ENCODE data around the gene AOX1.
"Not testable (repeated sequence)": the region's sequence is repeated elsewhere in the genome, so short reads cannot be mapped to it uniquely, and the experiment has no call there.

Gene AOX1

DNA sequence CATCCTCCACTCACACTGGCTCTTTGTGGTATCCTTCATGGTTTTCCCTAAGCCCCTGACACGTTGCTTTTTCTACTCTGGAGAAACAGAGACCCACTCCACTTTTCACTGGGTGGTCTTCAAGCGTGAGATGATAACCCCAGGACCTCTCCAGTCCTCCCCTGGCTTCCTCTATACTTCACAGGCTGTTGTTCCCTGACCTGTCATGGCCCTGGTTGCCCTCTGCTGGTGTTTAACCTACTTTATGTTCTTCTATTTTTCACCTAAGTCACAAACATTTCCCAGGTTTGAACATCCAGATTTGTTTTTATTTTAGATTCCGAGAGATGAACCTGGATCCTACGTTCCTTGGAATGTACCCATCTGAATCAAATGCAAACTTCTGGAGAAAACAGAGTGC lies 84.5 kb downstream of the AOX1 start:
- DNase-seq: no peak

DNA sequence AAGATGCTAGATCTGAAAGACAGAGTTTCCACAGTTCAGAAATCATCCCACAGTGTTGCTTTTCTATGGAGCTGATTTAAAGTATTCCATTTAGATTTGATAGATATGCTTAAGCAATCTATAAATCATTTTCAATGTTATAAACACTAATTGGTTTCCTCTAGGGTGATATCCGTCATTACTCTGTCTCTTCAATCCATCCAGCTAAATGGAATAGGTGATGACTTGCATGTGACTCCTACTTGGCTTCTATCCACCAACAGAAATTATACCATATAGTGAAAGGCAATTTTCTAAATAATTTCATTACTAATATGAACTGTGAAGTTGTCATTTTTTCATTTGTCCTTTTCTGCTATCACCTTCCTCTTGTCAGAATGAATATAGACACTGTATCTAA lies 84.9 kb downstream of the AOX1 start:
- no peak for DNase-seq

DNA sequence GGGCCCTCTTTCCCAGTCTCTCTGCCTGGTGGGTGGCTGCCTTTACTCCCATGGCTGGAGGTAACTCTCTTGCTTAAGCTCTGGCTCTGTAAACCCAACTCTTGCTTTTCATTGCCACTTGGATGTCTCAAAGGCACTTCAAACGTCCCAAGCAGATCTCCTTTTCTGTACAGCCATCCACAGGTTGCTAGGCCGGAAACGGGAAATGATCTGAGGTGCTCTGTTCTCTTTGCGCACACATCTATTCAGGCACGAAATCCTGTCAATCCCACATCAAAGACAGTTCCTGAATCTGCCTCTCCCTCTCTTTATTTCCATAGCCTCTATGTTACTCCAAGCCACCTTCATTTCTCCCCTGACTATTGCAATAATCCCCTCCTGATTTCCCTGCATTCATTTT lies 87.4 kb downstream of the AOX1 start:
- DNase-seq: no peak

DNA sequence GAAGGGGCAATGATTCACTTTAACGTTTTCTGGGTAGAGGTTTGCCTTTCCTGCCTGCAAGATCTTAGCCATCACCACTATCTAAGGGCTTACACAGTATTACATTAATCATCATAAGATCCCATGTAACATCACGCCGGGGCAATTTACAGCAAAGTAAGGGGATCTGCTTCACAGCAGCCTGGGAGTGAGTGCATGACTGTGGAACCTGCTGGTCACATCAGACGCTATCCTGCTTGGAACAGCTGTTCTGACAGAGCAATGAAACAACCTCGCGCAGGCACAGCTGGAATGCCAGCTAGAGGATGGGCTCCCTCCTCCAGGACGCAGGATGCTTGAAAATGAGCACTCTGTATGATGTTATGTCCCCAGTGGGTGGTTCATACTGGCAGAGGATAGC lies 89.0 kb downstream of the AOX1 start:
- DNase-seq: no peak

DNA sequence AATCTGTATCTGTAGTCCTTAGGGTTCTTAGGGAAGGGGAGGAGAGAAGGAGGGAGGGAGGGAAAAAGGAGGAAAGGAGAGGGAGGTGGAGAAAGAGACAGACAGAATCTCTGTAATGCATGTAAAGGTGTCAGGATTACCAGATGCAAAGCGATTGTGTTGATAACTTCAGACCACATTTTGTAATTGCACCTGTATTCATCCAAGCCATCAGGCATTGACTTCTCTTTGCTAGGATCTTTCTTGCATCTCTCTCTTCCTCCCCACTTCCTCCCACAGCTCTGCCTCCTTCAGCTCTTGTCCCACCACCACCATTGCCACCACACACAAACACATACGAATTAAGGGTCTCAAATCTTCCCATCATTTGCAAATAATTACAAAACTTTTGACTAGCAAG lies 91.4 kb downstream of the AOX1 start:
- DNase-seq: no peak

DNA sequence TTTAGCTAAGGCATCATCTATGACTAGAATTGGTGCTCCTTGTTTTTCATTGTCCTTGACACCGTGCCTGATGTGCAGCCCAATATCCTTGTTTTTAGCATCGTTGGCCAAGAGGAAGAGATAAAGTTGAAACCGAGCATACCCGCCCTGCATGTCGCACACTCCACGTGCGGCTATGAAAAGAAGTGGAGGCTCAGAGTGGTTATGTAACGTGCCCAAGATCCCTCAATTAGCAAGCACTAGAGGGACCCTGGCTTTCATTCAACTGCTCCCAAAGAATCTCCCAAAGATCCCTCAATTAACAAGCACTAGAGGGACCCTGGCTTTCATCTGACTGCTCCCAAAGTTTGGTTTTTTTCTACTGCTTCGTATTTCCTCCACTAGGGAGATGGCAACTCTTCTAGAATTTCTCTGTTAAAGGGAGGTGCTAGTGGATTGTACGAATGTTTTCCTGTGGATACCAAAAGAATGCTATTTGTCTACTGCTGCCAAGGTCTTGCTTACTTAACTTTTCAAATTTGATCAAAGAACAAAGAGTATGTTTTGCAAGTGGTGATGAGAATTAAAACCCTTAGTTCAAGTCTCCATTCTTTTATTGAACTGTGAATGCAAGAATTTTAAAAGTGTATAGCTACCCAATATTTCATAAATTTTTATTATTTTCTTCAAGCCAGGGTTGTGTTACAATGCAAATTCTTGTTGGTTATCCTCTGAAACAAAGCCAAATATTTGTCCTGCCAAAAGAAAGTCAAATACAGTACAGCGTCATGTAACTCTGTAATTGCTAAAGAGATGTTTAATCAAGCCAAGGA lies 92.1 kb downstream of the AOX1 start:
- DNase-seq: no peak

DNA sequence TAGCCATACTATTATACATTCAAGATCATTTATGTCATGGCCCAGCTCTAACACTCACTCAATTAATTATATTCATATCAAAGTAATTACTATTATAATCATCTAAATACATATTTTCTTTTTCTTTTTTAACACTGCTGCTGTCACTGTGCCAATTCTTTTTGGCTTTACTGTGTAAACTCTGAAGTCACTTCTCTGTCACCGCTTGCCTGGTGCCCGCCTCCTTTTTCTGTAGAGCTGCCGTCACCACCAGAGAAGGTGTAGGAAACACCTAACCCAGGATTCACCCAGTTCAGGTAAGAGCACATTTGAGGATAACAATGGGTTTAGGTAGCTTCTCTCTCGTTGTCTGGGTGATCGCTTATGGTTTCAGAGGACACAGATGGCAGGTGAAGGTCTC lies 93.3 kb downstream of the AOX1 start:
- no peak for DNase-seq

DNA sequence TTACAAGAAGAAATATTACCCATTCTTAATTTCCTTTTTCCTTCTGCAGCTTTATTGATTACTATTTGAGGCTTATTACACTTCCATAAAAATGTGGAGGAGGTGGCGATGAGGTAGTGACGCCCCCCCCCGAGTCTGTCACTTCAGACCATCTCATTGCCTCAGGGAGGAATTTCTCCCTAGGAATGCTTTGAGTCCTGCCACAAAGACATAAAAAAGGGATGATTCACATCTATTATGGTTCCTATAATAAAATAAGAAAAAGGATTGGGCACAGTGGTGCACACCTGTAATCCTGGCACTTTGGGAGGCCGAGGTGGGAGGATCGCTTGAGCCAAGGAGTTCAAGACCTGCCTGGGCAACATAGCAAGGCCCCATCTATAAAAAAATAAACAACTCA lies 93.7 kb downstream of the AOX1 start:
- DNase-seq: no peak

DNA sequence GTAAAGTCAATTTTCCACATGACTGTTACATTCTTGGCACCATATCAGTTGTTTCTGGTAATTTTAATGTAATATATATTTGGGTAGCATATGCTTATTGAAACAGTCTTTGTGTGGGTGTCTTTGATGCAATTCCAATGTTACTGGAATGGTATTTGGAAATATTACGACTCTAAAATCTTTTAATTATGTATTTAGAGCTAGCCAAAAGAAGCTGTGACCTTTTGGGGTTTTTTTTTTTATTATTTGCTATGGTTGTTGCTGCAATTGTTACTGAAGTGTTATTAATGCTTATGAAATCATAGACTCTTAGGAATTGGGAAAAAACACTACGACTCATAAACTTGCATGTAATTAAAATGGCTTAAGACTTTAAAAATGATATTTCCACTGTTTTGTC lies 95.9 kb downstream of the AOX1 start:
- DNase-seq: no peak

DNA sequence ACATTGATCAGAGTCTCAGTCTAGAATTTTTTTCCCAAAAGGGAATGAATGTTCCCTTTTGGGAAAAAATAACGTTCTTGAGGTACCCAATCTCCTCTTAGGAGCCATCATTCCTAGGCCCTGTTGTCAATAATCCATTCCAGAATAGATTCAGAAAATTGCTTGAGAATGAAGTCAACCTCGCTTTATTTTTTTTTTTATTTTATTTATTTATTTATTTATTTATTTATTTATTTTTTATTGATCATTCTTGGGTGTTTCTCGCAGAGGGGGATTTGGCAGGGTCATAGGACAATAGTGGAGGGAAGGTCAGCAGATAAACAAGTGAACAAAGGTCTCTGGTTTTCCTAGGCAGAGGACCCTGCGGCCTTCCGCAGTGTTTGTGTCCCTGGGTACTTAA lies 96.6 kb downstream of the AOX1 start:
- not testable (repeated sequence) for DNase-seq

DNA sequence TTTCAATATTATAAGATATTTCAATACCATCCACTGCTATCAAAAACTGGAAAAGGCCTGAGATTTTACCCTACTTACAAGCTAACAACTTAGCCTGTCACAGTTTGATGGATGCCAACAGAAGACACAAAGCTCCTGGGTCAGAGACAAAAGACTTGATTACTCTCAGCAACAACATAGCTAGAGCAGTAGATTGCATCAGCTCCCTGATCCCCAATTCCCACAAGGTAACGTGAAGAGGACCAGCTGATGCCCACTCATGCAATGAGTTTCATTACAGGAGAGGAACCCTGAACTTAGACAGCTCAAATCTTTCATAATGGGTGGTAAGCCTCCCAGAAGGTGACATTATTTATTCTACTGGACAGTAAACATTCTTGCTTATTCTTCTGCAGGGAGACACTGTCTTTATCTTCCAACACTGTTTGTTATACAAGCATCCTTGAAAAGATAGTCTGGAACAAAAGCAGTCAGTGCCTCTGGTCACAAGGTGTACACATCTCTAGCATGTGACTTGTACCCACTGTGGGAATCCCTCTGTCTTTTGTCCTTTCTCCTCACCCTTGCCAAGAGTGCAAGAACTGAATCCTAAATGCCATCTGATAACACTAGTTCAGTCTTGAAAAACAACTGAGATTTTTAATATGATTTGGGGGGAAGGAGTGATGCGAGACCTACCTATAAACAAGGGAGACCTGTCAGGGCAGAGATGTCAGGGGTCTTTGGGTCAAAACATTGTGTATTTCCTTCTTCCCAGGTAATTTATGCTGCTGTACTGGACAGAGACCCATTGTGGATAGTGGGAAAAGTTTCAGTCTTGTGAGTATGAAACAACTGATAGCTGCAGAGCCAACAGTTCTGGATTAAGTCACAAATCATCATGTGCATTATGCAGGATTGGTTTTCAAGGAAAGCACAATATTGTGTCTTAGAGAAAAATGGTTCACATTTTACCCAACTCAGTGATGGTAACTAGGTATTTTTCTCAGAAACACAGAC lies 102.4 kb downstream of the AOX1 start:
- DNase-seq: no peak

DNA sequence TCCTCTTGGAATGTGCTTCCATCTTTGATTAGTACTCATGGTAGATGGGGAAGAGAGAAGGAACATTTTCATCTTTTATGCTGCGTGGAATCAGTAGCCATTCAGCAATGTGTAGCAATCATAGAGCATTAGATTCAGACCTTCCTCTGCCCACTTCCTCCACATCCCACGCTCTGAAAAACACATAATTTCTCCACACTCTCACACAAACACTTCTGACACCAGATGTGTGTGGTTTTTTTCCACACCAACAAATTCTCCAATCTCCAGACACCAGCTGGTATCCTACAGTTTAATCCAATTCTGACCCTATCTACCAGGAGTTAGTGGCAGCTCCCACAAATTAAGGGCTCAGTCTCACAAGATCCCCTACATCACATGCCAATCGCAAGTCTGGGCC lies 103.3 kb downstream of the AOX1 start:
- DNase-seq: no peak

DNA sequence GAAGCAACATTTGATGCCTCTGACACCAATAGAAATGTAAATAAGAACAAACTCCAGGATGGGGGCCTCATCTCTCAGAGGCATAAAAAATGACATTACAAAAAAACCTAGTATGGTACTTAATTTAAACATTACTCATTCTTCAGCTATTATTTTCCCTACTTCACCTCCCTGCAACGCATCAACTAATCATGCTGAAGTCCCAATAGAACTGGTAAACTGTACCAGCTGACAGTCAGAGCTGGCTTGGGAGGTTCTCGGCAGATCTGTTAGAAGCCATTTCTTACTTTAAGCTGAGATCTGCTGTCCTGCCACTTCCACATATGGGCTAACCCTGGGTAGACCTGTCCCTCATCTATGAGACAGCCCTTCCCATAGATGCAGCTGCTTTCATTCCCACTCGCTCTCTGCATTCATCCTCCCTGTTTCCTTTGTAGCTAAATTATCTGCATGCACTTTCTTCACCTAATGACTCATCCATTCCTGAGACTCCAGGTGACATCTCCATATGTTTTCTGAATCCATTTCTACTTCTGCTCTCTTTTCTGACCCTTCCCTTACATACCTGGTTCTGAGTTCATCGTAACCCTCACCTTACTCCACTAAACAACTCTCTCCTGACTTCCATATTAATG lies 108.1 kb downstream of the AOX1 start:
- no peak for DNase-seq

DNA sequence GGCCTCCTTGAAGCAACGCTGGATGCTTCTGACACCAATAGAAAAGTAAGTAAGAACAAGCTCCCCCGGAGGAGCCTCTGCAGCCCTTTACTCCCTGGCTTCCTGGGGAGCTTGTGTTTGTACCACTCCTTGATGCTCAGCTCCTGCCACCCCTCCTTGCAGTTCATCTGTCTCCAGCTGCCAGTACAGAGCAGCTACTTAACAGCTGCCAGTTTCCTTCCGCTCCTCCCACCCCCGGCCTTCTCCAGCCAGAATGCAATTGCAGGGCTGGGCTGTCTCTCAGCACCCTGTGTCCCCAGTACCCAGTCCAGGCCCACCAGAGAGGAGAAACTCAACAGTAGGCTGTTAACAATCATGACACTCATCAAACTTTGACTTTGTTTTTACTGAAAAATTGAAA lies 109.4 kb downstream of the AOX1 start:
- no peak for DNase-seq

DNA sequence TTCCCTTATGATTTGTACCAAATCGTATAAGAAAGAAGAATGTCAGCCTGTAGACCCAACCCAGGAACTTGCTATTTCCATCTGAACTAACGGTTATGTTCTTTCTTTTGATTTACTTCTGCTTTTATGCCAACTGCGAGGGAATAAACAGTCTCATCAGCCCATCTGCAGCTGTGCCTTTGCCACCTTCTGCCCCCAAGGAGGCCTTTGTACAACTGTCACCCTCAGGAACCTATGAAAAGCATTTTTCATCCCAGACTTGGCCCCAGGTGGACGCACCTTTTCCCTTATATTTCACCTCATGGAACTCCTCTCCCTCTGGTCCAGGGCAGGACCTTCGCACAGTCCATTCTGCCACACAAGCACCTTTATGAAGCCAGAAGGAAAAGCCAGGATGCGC lies 109.8 kb downstream of the AOX1 start:
- no peak for DNase-seq

DNA sequence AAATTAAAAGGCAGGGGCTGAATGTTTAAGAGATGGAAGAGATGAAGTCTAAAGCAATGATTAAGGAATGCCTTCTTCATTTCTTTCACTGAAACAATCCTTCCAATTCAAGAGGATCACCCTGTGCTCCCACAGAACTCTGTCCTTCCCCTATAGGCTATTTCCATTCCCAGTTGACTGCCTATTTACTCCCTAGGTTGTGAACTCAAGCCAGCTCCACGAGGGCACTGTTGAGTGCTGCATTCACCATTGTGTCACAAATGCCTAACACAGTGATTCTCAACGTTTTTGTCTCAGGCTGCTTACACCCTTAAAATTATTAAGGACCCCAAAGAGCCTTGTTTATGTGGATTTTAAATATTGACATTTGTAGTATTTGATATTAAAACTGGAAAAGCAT lies 112.4 kb downstream of the AOX1 start:
- DNase-seq: no peak

DNA sequence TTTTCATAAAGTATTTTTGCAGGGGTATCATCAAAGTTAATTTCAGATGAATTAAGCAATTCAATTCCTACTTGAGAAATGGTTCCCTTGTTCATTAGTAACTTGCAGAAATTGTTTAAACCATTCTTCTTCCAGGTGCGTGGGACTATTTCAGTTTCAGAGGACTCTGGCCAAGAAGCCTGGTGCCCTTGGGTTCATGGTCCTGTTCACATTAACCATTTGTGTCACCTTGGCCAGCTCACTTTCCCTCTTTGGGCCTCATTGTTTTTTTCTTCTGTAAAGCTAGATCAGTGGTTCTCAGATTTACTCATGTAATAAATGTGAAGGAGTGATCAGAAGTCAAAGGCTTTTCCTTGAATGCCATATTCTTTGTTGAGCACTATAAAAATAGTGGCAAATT lies 113.5 kb downstream of the AOX1 start:
- DNase-seq: no peak

DNA sequence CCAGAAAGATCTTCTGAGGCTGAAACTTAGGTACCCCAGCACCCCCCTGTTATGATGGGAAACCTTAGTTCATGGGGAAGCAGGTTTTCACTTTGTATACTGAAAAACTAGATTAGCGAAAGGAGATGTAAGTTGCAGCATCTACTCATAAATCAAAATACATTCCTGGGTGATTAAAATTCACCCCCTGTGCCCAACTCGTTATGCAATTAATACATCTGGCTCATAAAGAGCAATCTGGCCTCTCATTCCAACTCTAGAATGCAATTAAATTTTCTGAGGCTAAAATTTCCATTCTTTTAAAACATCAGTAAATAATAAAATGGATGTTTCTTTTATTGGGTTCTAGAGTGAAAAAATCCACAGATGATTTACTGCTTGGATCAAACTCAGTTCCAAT lies 115.0 kb downstream of the AOX1 start:
- no peak for DNase-seq

DNA sequence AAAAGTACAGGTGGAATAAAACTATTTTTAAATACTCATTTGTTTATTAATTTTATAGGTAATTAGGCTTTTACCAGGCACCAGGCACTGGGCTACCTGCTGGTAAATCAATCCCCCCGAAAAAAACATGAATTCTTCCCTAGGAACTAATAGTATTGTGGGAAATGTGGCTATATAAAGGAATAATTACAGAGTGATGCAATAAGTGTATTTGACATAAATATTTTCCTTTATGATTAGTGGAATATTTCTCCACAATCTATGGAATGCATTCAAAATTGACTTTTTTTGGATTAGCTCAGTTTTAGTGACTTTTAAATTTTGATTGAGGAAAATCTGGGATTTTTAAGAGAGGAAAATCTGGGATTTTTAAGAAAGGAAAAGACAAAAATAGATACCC lies 116.2 kb downstream of the AOX1 start:
- no peak for DNase-seq

DNA sequence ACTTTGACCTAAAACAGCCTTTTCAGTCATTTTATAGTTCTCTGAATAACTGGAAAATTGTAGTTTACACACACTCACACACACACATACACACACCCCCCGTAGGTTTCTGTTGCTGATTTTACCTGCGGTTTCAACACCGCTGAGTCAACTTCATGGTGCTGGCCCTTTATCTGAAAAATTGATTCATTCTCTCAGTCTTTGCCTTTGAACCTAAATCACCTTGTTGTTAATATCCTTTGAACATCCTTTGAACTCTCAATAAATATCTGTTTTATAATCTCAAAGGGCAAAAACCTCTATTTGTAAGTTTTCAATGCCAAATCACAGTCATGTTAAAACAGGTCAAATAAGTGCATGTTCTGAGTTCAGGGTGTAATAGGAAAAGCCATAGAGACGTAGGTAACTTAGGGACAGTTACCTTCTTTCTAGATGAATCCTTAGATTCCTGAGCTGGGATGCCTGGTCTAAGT lies 116.9 kb downstream of the AOX1 start:
- DNase-seq: no peak

DNA sequence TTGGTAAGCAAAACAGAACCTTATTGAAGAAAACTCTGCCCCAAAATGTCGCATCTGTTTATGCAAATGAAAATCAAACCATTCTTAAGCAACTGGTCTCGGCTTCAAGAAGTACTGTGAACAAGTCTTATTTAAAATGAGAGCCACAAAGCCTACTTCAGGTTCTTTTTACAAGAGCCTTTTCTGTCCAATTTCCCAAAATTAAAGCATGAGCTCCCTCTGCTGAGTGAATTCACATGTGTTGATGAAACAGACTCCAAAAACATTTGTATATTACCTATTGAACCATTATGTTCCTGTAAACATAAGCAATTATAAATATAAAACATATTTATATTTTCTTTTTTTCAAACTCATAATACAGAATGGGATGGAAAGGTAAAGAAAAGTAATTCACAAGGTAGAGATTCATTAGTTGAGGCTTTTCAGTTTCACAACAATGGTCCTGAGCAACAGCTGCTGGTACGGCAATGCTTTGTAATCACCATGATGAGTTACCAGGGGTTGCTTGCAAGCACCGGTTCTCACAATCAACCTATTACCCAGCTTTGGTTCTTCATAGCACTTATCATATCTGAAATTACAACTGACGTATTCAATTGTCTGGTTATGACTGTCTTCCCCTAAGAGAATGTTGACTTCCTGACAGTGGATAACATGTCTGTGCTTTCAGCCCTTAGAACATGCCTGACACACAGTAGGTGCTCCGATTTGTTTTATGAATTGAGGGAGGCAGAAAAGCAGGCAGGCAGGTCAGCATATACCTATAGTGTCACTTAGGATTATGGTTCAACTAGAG lies 117.5 kb downstream of the AOX1 start:
- DNase-seq: peak; percentile 21

DNA sequence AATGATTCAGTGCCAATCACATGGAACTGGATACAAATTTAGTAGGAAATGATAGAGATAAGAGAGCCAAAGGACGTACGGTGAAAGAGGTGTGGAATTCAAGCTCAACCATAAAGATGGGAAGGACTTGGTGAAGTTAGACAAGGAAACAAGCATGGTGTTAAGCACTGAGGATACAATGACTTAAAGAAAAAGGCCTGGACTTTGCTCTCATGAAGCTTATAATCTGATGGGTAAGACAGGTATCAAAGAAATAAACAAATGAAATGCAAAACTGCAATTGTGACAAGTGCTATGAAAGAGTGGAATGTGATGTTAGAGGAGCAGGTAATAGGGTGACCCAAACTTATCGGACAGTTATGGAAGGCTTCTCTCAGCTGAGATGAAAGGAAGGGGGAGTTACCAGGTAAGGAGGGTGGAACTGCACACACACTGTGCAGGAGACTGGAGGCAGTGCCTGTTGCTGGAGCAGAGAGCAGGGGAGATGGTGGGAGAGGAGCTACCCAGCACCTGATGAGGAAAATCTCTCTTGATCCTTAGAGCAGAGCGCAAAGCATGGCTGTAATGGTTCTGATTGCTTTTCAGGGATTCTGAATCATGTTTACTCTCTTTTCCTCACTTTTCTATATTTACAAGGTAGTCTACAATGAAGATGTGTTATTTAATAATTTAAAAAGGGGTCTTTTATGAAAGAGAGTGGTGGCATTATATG lies 118.3 kb downstream of the AOX1 start:
- DNase-seq: no peak
